Ectodermal cell (in vitro differentiated cells): ENCODE measurements around the gene SIX3.
A peak's percentile ranks its signal among the peaks of the same experiment; 100 is the strongest.

ENCODE experiments used
- H3K27ac ChIP-seq: 2 replicates; pipeline ENCODE4 v1.7.0; 2013; ENCODE audit warnings: mild to moderate bottlenecking, low read depth, low read length; ENCODE audit not compliant: insufficient read depth, poor library complexity, severe bottlenecking
- H3K27me3 ChIP-seq: 2 replicates; pipeline ENCODE4 v1.7.0; 2013; ENCODE audit warnings: mild to moderate bottlenecking, low read length; ENCODE audit not compliant: insufficient read depth, control insufficient read depth, poor library complexity, severe bottlenecking
- H3K36me3 ChIP-seq: one replicate; pipeline ENCODE4 v1.7.0; 2013; ENCODE audit warnings: low read length; ENCODE audit not compliant: control insufficient read depth, insufficient read depth
- H3K4me1 ChIP-seq: one replicate; pipeline ENCODE4 v1.7.0; 2013; ENCODE audit warnings: low read length; ENCODE audit not compliant: control insufficient read depth, insufficient read depth
- H3K4me3 ChIP-seq: 2 replicates; pipeline ENCODE4 v1.7.0; 2013; ENCODE audit warnings: low read depth, low read length, control low read depth; ENCODE audit not compliant: insufficient read depth
- H3K9me3 ChIP-seq: 2 replicates; pipeline ENCODE4 v1.7.0; 2013; ENCODE audit warnings: mild to moderate bottlenecking, low read length, moderate library complexity; ENCODE audit not compliant: control insufficient read depth
- WGBS, 2 experiments: methylation state at CpG; one replicate each; pipeline ENCODE4 v1.1.7; 2013; ENCODE audit warnings: missing lambda C conversion rate in 2 of 2; 5-methylcytosine and 5-hydroxymethylcytosine counted together

Gene SIX3

DNA sequence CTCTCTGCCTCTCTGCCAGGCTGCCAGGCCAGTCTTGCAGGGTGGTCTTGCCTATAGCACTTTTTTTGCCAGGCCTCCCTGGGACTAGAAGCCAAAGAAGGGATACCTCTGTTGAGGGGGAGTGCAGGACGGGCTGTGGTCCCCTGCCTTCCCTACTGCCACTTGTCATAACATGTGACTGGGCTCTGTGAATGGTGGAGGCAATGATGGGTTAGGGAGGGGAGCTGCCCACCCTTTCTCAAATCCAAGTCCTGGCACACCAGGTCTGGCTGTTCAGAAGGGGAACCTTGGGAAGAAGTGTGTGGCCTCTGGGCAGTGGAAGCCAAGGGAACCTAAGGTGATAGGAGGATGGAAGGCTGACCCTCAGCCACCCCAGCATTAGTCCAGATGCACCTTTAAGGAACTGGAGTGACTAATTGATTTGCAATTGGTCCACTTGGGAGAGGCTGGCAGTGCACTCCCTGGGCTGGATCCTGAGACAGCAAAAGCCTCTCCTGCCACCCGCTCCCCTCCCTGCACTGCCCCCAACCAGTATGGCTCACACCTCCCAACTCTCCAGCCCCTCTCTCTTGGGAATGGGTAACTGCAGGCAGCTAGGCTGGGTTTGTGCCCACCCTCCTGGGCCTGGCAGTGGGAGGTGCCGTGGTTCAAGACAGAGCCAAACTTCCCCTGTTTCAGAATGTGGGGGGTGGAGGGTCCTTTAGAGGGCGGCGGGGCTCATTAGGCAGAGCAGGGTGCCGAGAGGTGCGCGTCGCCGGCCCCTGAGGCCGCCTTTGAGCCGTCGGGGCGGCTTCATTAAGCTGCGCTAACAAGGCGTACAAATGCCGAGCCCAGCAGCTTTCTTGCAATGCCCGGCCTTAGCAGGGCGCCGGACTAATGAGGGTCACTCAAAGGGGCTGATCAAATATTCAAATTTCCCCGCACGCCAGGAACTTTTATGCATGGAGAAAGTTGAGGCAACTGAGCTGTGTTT is 4.5 kb upstream of the SIX3 start:
- H3K27me3 ChIP-seq, result peaks cover 100% of the 10 kb centered on the region
- no peaks in the 10 kb centered on the region for H3K36me3 ChIP-seq
- 1% methylated on average over 22 of the region's 22 CpGs for WGBS, 2 experiments
- H3K4me1 ChIP-seq, result peaks cover 62% of the 10 kb centered on the region
- H3K9me3 ChIP-seq, result no peaks in the 10 kb centered on the region
- no peak overlapping the region for H3K27ac ChIP-seq
- H3K4me3 ChIP-seq, result peak overlapping the region; percentile 20

DNA sequence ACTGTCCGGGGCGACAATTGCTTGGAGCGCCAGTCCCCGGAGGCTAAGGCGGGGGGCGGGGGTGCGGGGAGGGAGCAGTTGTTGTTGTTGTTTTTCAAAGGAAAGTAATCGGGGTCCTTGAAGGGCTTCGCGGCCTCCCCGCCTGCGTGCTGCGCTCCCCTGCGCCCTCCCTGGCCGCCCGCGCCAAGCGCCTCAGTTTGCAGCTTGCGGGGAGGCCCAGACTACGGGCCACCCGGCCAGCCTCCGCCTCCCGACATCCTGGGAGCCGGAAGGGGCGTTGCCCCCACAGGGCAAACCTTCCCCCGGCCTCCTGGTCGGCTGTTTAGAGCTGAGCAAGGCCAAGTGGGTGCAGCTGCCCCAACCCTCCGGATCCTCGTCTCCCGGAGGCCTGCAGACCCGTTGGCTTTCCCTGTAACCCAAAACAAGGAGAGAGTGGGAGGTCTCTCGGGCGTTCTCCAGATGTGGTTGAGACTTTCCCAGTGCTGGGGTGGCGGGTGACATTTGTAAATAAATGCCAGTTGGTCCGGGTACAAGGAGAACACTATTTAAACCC is 3.7 kb upstream of the SIX3 start:
- Histone ChIP-seq H3K4me1 (peaks cover 61% of the 10 kb centered on the region), H3K9me3 (no peaks in the 10 kb centered on the region), H3K4me3 (peak overlapping the region; percentile 26), H3K36me3 (no peaks in the 10 kb centered on the region), H3K27me3 (peaks cover 100% of the 10 kb centered on the region), H3K27ac (no peak overlapping the region)
- 1% methylated on average over 35 of the region's 35 CpGs for WGBS, 2 experiments

DNA sequence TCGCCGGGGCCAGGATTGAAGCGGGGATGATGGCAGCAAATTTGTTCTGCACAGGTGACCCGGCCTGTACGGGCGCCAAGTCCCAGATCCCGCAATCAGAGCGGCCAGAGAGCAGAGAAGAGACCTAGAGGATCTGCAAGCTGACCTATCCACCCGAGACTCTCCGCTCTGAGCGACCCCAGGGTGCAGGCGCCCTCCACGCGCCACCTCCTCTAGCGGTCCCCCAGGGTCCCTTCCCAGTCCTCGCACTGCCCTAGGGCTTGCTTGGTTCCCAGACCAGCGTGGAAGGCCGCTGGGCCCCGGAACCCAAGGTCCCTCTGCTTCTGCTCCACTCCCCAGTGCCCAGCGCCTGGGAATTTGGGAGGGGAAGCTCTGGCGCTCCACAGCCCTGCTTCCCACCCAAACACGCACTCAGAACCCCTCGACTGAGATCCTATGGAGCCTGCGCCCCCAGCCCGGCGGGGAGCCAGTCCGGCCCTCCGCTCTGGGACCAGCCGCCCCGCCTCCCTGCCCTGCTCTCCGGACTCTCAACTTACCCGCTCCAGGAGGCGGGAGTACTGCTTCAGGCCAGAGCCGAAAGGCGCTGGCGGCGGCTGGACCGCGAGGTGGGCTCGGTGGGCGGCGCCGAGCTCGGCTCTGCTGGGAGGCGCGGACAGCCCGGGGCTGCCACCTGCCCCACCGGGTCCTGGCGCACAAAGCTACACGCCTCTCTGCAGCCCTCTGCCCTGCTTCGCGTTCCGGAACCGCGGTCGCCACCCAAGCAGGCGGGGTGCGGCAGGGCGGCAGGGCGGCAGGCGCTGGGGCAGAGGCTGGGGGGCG is 3.0 kb upstream of the SIX3 start:
- H3K4me3 ChIP-seq, result peak overlapping the region; percentile 26
- no peaks in the 10 kb centered on the region for H3K36me3 ChIP-seq
- H3K27me3 ChIP-seq, result peaks cover 100% of the 10 kb centered on the region
- no peak overlapping the region for H3K27ac ChIP-seq
- no peaks in the 10 kb centered on the region for H3K9me3 ChIP-seq
- peaks cover 61% of the 10 kb centered on the region for H3K4me1 ChIP-seq
- 0% methylated on average over 62 of the region's 62 CpGs for WGBS, 2 experiments

DNA sequence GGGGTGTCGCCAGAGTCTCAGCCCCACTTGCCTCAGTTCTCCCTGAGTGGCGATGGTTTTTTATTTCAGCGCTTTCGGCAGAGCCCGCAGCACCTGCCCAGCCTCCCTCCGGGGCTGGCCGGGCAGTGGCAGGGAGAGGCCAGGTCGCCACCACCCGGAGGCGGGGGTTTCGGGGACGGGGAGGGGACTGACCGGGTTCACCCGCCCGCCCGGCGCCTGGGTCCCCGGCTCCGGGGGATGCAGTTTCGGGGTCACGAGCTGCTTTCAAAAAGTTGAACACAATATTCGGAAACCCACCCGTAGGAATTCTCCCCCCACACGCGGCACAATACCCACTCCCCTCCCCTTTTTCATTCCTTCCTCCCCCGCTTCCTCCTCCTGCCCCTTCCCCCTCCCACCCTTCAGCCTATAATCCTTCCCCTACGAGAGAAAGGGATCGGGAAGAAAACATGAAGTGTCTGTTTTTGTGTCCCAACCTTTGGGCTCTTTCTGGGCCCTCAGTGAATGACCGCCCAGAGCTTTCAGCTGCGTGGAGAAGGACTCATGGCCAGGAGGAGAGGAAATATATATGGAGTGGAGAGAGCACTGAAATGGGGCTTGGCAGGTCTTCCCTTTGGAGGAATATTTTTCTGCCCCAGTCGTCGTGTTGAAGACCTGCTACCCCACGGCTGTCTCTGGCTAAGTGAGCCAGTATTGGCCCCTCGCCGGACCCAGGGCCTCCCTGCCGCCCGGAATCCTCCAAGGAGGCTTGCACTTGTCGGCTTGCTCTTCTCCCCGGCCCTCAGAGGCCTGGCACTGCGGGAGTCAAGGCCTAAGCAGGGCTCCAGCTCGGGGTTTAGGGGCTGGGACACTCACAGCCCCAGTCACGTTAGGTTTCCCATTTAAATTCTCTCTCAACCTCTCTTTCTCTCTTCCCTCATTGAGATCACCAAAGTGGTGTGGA is 2.1 kb upstream of the SIX3 start:
- Histone ChIP-seq H3K9me3 (no peaks in the 10 kb centered on the region), H3K4me1 (peaks cover 61% of the 10 kb centered on the region), H3K27me3 (peaks cover 100% of the 10 kb centered on the region), H3K36me3 (no peaks in the 10 kb centered on the region), H3K4me3 (peak overlapping the region; percentile 26), H3K27ac (no peak overlapping the region)
- 0% methylated on average over 41 to 42 of the region's 42 CpGs for WGBS, 2 experiments

GRCh38 chr2:44940049-44940494 is 1.4 kb upstream of the SIX3 start:
- Histone ChIP-seq H3K27me3 (peaks cover 100% of the 10 kb centered on the region), H3K4me3 (no peak overlapping the region), H3K9me3 (no peaks in the 10 kb centered on the region), H3K36me3 (no peaks in the 10 kb centered on the region), H3K4me1 (peaks cover 59% of the 10 kb centered on the region), H3K27ac (no peak overlapping the region)
- 2% methylated on average over 14 of the region's 14 CpGs for WGBS, 2 experiments

GRCh38 chr2:44940732-44941464 is 604 bp upstream of the SIX3 start:
- Histone ChIP-seq H3K27me3 (peaks cover 100% of the 10 kb centered on the region), H3K27ac (no peak overlapping the region), H3K4me3 (no peak overlapping the region), H3K9me3 (no peaks in the 10 kb centered on the region), H3K4me1 (peaks cover 56% of the 10 kb centered on the region), H3K36me3 (no peaks in the 10 kb centered on the region)
- 2 to 3% methylated on average over 23 to 24 of the region's 25 CpGs for WGBS, 2 experiments

GRCh38 chr2:44942304-44943030 is 965 bp downstream of the SIX3 start:
- Histone ChIP-seq H3K4me1 (peaks cover 59% of the 10 kb centered on the region), H3K4me3 (peak overlapping the region; percentile 22), H3K27ac (no peak overlapping the region), H3K36me3 (no peaks in the 10 kb centered on the region), H3K9me3 (no peaks in the 10 kb centered on the region), H3K27me3 (peaks cover 100% of the 10 kb centered on the region)
- 1 to 2% methylated on average over 69 of the region's 69 CpGs for WGBS, 2 experiments

GRCh38 chr2:44943031-44943692 is 1.7 kb downstream of the SIX3 start:
- H3K36me3 ChIP-seq, result no peaks in the 10 kb centered on the region
- 3% methylated on average over 36 of the region's 36 CpGs for WGBS, 2 experiments
- peaks cover 100% of the 10 kb centered on the region for H3K27me3 ChIP-seq
- no peak overlapping the region for H3K27ac ChIP-seq
- peaks cover 52% of the 10 kb centered on the region for H3K4me1 ChIP-seq
- no peaks in the 10 kb centered on the region for H3K9me3 ChIP-seq
- peak overlapping the region; percentile 22 for H3K4me3 ChIP-seq
